ENCODE data around the gene BCL2L13.

BCL2L13 gene

DNA sequence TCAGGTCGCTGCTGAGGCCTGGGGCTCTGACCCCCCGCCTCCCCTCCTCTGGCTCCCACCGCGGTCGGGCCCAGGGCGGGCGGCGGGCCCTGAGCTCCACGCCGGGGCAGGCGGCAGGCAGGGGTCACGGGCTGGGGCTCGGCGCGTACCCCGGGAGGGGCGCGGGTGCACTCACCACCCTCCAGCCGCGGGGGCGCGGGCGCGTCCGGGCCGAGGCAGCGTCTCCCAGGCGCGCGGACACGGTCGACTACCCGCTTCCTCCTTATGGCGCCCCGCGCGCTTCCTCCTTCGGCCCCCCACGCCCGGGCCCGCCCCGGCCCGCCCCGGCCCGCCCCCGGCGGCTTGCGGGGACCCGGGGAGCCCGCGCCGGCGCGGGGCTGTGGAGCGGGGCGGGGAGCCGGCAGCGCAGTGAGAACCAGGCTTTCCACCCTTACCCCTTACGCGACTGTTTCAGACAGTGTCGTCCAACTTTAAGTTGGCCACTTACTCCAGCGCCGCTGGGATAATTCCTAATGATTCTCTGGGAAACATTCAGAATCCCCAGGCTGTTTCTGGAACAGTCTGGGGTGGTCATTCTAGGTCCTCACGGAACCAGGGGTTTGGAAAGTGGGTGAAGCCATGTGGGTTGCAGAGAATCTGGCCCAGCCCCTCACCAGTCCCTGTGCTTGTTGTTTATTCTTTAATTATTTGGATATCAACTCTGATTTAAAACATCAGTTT lies 135.8 kb downstream of the BCL2L13 start, which contains the start of gene BID:
TSS of gene BID (minus strand) at position 264 of the 720 bp plus-strand sequence. CDS start 24,353 bp downstream, outside the sequence.
- TF ChIP-seq, protein P1, sequence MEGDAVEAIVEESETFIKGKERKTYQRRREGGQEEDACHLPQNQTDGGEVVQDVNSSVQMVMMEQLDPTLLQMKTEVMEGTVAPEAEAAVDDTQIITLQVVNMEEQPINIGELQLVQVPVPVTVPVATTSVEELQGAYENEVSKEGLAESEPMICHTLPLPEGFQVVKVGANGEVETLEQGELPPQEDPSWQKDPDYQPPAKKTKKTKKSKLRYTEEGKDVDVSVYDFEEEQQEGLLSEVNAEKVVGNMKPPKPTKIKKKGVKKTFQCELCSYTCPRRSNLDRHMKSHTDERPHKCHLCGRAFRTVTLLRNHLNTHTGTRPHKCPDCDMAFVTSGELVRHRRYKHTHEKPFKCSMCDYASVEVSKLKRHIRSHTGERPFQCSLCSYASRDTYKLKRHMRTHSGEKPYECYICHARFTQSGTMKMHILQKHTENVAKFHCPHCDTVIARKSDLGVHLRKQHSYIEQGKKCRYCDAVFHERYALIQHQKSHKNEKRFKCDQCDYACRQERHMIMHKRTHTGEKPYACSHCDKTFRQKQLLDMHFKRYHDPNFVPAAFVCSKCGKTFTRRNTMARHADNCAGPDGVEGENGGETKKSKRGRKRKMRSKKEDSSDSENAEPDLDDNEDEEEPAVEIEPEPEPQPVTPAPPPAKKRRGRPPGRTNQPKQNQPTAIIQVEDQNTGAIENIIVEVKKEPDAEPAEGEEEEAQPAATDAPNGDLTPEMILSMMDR (IDR thresholded peaks at IDR 0.05; ENCODE audit: low read depth, low read length) = no peak
- H3K27me3 ChIP-seq (ENCODE audit: insufficient read depth, low read depth, severe bottlenecking) = no peaks in the 10 kb centered on the region
- peaks cover 10% of the 10 kb centered on the region for H3K36me3 ChIP-seq
- H3K27ac ChIP-seq = peak within 1 kb of the TSS; percentile 95
- no peaks in the 10 kb centered on the region for H3K9me3 ChIP-seq (ENCODE audit: severe bottlenecking)
- H3K4me3 ChIP-seq (ENCODE audit: low read depth, low read length) = peak within 1 kb of the TSS; percentile 76
- DNase-seq = peak; percentile 47

- no peak for DNase-seq
- TF ChIP-seq, protein P1 (IDR thresholded peaks at IDR 0.05; ENCODE audit: low read depth, low read length) = no peak
- peaks cover 10% of the 10 kb centered on the region for H3K36me3 ChIP-seq
- no peaks in the 10 kb centered on the region for H3K27me3 ChIP-seq (ENCODE audit: insufficient read depth, low read depth, severe bottlenecking)
- H3K9me3 ChIP-seq (ENCODE audit: severe bottlenecking) = no peaks in the 10 kb centered on the region
- peak overlapping the region; percentile 95; the same call in 1 of the 2 replicates for H3K27ac ChIP-seq
- H3K4me3 ChIP-seq (ENCODE audit: low read depth, low read length) = peak overlapping the region; percentile 76
These were observed 136.5 kb downstream of the BCL2L13 start for GRCh38 chr22:17774926-17775685.

GRCh38 chr22:17775781-17776465 lies 137.4 kb downstream of the BCL2L13 start:
- DNase-seq = no peak
- Histone ChIP-seq H3K27ac (no peak overlapping the region), H3K27me3 (ENCODE audit: insufficient read depth, low read depth, severe bottlenecking) (no peaks in the 10 kb centered on the region), H3K36me3 (peaks cover 10% of the 10 kb centered on the region), H3K9me3 (ENCODE audit: severe bottlenecking) (no peaks in the 10 kb centered on the region), H3K4me3 (ENCODE audit: low read depth, low read length) (no peak overlapping the region)
- TF ChIP-seq, protein P1 (IDR thresholded peaks at IDR 0.05; ENCODE audit: low read depth, low read length) = no peak

DNA sequence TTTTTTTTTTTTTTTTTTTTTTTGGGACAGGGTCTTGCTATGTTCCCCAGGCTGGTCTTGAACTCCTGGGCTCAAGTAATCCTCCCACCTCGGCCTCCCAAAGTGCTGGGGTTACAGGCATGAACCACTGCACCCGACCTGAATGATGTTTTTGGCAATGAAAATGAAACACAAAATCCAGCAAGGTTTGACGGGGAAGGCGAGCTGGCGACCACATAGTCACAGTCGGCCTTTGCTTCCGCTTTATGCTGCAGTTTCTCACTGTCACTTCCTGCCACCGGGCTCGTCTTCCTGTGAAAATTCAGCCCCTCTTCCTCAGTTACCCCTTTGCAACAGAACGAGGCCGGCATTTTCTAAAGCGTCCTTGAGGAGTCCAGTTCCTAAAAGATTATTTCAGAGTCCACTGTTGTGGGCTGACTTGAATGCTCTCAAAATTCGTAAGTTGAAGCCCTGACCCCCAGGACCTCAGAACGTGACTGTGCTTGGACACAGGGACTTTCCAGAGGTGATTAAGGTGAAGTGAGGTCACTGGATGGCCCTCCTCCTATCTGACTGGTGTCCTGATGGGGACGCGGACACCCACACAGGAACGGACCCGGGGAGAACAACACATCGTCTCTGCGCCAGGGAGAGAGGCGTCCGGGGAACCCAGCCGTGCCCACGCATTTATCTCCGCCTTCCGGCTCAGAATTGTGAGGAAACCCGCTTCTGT lies 138.6 kb downstream of the BCL2L13 start:
- DNase-seq = no peak
- Histone ChIP-seq H3K4me3 (ENCODE audit: low read depth, low read length) (no peak overlapping the region), H3K27ac (no peak overlapping the region), H3K9me3 (ENCODE audit: severe bottlenecking) (no peaks in the 10 kb centered on the region), H3K36me3 (peaks cover 1% of the 10 kb centered on the region), H3K27me3 (ENCODE audit: insufficient read depth, low read depth, severe bottlenecking) (no peaks in the 10 kb centered on the region)
- TF ChIP-seq, protein P1 (IDR thresholded peaks at IDR 0.05; ENCODE audit: low read depth, low read length) = no peak

DNA sequence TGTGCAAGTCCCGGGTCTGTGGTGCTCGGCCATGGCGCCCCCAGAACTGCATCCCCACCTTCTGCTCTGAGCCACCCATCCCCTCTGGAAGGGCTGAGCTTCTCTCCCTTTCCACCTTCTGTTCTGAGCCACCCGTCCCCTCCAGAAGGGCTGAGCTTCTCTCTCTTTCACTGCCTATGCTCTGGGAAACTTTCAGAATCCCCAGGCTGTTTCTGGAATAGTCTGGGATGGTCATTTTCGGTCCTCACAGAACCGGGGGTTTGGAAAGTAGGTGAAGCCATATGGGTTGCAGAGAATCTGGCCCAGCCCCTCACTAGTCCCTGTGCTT lies 139.1 kb downstream of the BCL2L13 start:
- no peaks in the 10 kb centered on the region for H3K36me3 ChIP-seq
- no peak overlapping the region for H3K4me3 ChIP-seq (ENCODE audit: low read depth, low read length)
- DNase-seq = no peak
- TF ChIP-seq, protein P1 (IDR thresholded peaks at IDR 0.05; ENCODE audit: low read depth, low read length) = no peak
- H3K27me3 ChIP-seq (ENCODE audit: insufficient read depth, low read depth, severe bottlenecking) = no peaks in the 10 kb centered on the region
- H3K27ac ChIP-seq = no peak overlapping the region
- H3K9me3 ChIP-seq (ENCODE audit: severe bottlenecking) = no peaks in the 10 kb centered on the region
